NB4 (cell line): ENCODE results near the gene C1QTNF3.
"Not testable (repeated sequence)": the region's sequence is repeated elsewhere in the genome, so short reads cannot be mapped to it uniquely, and the experiment has no call there.

Experiments
- CTCF ChIP-seq: IDR thresholded peaks from one replicate; pipeline ENCODE4 v1.5.1; 2012; ENCODE audit warnings: low read depth, low read length
- MAX ChIP-seq: IDR thresholded peaks from 2 replicates; pipeline ENCODE4 v1.6.1; 2011; ENCODE audit warnings: low read depth, low read length
- MYC ChIP-seq: IDR thresholded peaks from 2 replicates; pipeline ENCODE4 v1.6.1; 2011; ENCODE audit warnings: low read depth, low read length
- POLR2A ChIP-seq: IDR thresholded peaks from 2 replicates; pipeline ENCODE4 v1.6.1; 2011; ENCODE audit warnings: mild to moderate bottlenecking; ENCODE audit not compliant: insufficient read length; ENCODE audit errors: extremely low read depth

- TF ChIP-seq MAX, POLR2A, CTCF, MYC: not testable (repeated sequence)
These were observed 27.6 kb upstream of the C1QTNF3 start for GRCh38 chr5:34070626-34071025.
